ENCODE results near the gene RNF151.
A peak's percentile ranks its signal among the peaks of the same experiment; 100 is the strongest.

GRCh38 chr16:1923299-1924034, 43.2 kb upstream of the RNF151 start:
- no peak for TF ChIP-seq SREBF1 (IDR thresholded peaks at IDR 0.05; ENCODE audit: low read length)
- no peak for TF ChIP-seq RAD21 (IDR thresholded peaks at IDR 0.05; ENCODE audit: insufficient read depth, low read depth, low read length)
- no peak for TF ChIP-seq PML (IDR thresholded peaks at IDR 0.05; ENCODE audit: low read length)
- TF ChIP-seq REST (IDR thresholded peaks at IDR 0.05; ENCODE audit: low read depth, low read length), result no peak
- TF ChIP-seq POLR2AphosphoS5 (IDR thresholded peaks at IDR 0.05; ENCODE audit: low read length), result no peak
- TF ChIP-seq ZBTB33 (IDR thresholded peaks at IDR 0.05), result no peak
- TF ChIP-seq CTCF (IDR thresholded peaks at IDR 0.05 in 2 of 3, conservative IDR thresholded peaks at IDR 0.05 in 1 of 3; ENCODE audit: control insufficient read depth in 2 of 3, extremely low read depth in 1 of 3, insufficient read depth in 1 of 3, low read depth in 3 of 3, low read length in 3 of 3), result peak in 2 of 3 experiments; percentile 21 to 28; a peak in 1 of 6 replicates
- TF ChIP-seq NFIC (IDR thresholded peaks at IDR 0.05; ENCODE audit: low read depth, low read length), result no peak
- no peak for TF ChIP-seq ATF3 (IDR thresholded peaks at IDR 0.05; ENCODE audit: borderline replicate concordance, extremely low read depth, low read depth, low read length)
- TF ChIP-seq E4F1 (IDR thresholded peaks at IDR 0.05; ENCODE audit: borderline replicate concordance, partially characterized antibody), result no peak
- no peak for TF ChIP-seq MTA3 (IDR thresholded peaks at IDR 0.05; ENCODE audit: borderline replicate concordance, low read length)
- TF ChIP-seq JUND (IDR thresholded peaks at IDR 0.05; ENCODE audit: low read depth, low read length), result no peak

Data from GM12878 (cell line).